GM15510 (cell line): ENCODE measurements around the gene ARL4D.

Experiments
- POLR2A ChIP-seq: IDR thresholded peaks from 3 replicates; pipeline ENCODE4 v1.6.1; 2011; ENCODE audit warnings: borderline replicate concordance; ENCODE audit not compliant: insufficient read length; ENCODE audit errors: extremely low read depth

Gene ARL4D

DNA sequence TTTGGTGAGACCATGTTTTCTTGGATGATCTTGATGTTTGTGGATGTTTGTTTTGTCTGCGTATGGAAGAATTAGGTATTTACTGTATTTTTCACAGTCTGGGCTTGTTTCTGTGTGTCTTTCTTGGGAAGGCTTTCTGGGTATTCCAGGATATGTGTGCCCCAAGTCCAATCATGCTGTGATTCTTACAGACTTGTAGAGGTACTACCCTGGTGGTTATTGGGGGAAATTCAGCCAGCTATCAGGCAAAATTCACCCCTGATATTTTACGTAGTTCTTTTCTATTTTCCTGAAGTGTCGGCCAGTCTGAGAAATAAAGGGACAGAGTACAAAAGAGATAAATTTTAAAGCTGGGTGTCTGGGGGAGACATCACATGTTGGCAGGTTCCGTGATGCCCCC, 33.4 kb upstream of the ARL4D start:
- TF ChIP-seq POLR2A, result no peak

DNA sequence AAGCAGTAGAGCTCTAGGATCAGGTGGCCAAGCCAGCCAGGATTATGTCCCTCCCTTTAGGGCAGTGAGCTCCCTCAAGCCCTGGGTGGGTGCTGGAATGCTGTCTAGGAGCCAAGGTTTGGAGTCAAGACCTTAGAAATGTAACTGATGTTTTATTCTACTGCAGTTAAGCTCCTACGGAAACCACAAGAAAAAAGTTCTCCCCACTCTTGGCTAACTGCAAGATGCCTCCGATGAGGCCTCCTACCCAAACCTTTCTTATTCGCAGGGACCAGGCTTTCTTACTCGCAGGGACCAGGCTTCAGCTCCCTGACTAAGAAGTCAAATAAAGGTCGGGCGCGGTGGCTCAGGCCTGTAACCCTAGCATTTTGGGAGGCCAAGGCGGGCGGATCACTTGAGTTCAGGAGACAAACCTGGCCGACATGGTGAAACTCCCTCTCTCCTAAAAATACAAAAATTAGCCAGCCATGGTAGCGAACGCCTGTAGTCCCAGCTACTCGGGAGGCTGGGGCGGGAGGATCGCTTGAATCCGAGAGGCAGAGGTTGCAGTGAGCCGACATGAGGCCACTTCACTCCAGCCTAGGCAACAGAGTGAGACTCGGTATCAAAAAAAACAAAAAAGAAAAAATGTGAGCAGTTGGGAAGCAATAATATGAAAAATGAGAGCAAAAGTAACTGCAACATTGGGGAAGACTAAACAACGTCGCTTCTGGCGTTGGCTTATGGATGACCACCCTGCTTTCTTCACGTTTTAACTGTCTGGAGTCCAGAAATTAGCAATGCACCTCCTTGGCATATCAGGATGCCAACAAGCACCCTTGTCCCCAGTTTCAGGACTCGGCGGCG, 31.7 kb upstream of the ARL4D start:
- TF ChIP-seq POLR2A, result no peak

DNA sequence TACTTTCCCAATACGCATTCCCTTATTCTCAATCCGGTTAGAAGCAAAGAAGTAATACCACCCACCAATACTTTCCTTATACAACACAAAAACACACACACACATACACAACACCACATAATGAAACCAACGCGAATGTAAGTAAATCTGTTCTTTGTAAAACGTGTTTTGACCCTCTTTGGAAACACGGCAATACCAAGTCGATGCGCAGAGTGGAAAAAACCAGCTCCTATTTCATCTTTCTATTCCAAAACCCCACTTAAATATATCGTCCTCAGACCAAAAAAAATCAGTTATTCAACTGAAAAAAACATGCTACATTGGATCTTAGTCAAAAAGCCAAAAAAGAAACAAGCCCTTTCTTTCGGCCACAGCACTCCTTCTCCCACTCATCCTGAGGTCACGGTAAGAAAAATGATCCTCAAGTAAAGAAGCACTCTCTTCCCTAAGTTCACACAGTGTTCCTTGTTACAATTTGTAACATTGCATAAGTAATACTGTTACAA, 31.0 kb upstream of the ARL4D start:
- TF ChIP-seq POLR2A, result peak; percentile 99

DNA sequence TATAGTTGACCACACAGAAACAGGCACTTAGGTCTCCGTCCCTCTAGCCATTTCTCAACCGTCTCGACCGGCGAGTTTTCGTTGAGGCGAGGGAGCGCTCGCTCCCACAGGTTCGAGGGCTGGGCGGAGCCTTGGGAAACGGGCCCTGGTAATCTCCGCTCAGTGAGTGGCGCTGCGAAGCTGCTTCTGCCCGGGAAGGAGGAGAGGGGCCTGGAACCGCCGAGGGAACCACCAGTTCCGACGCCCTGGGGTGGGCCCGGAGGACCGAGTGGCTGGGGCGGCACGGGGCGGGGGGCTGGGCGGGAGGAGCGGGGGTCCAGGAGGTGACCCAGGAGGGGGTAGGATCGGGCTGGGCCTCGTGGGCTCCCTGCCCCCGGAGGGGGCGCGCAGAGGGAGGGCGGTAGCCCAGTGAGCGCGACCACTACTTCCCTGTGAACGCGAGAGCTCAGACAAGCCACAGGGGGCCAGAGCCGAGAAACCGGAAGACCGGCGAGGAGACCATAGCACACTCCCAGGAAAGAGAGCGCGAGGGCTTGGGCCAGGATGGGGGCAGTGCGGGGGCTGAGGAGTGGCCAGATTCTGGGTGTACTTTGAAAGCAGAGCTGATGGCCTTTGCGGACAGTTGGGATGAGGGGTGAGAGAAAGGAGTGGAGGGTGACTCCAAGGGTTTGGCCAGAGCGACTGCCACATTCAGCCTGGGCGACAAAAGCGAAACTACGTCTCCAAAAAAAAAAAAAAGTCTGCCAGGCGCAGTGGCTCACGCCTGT, 29.9 kb upstream of the ARL4D start:
- TF ChIP-seq POLR2A, result peak; percentile 49

DNA sequence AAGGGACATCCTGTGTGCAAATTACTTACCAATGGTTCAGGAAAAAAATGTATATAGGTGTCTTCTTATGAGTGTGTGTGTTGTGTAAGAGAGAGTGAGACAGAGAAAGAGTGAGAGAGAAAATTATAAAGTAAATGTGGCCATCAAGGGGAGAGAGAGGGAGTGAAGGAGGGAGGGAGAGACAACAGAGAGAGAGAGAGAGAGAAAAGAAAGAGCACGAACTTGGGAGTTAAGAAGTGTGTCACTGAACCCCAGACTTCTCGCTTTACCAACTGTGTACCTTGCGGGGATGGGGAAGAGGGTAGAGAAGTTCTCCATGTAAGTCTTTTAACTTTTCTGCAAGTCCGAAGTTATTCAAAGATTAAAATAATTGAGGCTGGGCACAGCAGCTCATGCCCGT, 28.8 kb upstream of the ARL4D start:
- no peak for TF ChIP-seq POLR2A

DNA sequence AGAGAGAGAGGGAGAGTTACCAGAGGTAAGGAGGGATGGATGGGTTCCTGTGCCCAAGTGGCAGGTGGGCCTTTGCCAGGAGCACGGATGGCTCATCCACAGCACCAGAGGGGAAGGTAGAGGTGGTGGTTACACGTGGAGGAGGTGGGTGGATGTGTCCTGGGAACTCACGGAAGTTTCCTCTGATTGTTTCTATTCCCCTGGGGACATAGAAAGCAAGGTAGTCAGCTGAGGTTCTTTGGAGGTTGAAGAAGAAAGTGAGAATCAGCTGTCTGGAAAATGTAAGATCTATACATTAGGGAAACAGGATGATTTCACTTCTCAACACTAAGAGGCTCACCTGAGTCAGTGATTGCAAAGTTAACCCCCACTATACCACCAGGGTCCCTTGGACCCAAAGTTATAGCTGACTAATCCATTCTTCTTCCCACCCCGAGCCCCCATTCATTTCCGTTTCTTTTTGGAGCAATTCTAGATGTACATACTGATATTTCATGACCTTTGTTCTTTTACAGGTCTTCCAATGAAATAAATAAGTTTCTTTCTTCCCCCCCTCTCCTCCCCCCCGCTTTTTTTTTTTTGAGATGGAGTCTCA, 27.5 kb upstream of the ARL4D start:
- no peak for TF ChIP-seq POLR2A

DNA sequence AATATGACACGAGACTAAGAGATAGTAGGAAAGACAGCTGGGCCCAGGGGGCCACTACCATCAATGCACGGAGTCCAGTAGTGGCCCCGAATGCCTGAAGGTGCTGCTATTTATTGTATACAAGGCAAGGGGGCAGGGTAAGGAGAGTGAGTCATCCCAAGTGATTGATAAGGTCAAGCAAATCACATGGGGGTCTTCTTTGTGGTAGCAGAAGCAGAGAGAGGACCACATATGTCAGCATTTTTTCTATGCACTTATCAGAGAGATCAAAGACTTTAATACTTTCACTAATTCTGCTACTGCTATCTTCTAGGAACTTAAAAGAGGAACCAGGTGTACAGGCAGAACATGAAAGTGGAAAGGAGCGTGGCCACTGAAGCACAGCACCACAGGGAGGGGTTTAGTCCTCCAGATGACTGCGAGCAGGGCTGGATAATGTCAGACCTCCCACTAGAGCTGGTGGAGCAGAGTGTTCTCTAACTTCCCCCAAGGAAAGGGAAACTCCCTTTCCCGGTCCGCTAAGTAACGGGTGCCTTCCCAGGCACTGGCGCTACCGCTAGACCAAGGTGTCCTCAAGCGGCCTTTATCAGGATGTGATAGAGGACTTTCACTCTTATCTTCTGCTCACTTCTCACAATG, 26.4 kb upstream of the ARL4D start:
- TF ChIP-seq POLR2A, result no peak

DNA sequence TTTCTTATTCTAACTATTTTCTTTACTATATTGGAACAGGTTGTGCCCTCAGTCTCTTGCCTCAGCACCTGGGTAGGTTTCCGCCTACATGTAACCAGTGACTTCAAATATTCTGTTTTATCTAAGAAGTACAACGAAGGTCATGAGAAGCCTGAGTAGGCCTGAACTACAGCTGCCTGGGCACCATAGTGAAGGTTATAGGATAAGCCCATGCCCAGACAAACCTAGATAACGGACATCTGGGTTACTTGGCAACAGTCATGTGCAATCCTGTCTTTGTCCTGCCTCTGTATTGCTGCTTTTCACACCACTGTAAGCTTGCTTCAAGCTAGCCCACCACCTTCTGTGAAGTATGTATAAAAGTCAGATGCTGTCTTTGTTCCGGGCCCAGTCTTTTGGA, 25.4 kb upstream of the ARL4D start:
- TF ChIP-seq POLR2A, result no peak

DNA sequence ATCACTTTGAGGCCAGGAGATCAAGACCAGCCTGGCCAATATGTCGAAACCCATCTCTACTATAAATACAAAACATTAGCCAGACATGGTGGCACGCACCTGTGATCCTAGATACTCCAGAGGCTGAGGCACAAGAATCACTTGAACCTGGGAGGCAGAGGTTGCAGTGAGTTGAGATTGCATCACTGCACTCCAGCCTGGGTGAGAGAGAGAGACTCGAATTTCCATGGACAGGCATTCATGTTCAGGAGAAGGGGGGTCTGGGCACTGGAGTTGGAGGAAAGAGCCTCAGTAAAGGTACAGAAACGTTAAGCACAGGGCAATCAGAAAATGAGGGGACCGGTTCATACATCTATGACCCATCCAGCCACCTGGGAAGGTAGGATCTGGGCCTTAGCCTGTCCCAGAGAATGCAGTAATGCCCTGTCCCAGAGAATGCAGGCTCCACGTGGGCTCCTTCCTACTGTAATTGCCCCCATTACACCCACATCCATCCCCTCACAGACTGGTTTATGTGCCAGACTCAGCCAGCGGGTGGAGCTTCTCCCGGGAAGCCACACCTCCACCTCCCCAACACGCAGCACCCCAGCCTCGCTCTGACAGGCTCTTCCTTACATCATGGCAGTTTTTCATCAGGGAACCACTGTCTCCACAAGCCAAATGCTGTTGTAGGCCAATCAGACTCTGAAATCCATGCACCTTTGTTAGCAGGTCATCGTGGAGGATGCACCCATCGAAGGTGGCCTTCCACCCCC, 21.6 kb upstream of the ARL4D start:
- no peak for TF ChIP-seq POLR2A

DNA sequence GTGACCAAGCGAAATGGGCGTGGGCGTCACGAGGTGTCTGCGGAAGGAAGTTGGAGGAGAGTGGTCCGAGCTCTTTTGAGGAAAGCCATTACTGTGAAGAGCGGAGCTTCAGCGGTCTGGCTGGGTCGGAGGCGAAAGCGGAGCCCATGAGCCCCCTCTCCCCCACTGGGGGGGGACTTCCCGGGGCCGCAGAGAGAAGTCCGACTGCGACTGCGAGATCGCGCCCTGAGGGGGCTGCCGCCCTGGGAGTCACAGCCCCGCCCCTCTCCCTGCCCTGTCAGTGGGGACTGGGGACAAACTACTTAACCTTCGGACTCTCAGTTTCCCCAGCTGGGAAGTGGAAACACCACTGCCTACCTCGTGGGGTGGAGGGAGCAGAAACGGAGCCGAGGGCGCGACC, 20.0 kb upstream of the ARL4D start:
- TF ChIP-seq POLR2A, result no peak

DNA sequence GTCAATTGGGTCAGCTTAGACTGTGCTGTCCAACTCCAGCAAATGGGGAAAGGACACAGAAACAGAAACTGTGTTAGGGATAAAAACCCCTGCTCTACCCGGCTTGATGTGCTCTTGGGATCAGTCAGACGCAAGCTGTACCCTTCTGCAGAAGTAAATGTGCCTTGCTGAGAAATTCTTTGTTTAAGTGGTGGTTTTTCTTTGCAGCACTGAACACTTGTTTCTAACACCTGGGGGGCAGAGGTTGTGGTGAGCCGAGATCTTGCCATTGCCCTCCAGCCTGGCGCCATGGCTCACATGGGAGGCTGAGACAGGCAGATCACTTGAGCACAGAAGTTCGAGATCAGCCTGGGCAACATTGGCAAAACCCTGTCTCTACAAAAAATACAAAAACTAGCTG, 18.5 kb upstream of the ARL4D start:
- TF ChIP-seq POLR2A, result no peak

DNA sequence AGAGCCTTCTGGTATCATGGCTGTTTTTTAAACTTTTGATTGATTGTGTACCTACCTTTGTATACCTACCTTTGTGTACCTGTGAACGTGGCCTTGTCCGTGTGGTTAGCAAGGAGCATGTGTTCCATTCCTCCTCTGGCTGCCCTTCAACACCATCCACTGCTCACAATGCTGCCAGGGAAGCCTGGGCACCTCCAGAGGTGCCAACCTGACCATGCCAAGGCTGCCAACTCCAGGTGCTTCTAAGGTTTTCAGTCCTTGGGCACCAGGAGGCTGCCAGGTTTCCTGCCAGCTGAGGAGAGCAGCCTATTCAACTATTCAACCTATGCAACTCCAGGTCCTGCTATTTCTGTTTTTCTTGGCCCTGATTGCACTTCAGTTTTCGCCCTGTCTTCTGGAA, 17.6 kb upstream of the ARL4D start:
- TF ChIP-seq POLR2A, result no peak

DNA sequence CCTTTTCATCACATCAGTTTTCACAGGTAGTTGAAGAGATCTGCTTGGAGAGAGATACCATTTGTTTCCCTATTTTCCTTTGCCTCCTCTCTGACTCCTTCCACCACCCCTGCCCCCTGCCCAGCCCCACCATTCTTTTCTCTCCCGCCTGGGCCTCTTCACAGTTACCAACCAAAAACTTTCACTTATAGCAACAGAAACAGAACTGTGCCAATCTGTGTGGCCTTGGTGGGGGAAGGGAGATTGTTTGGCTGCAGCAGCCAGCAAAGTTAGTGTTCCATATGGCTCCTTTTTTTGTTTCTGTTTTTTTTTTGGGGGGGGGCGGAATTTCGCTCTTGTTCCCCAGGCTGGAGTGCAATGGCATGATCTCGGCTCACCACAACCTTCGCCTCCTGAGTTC, 17.2 kb upstream of the ARL4D start:
- no peak for TF ChIP-seq POLR2A

DNA sequence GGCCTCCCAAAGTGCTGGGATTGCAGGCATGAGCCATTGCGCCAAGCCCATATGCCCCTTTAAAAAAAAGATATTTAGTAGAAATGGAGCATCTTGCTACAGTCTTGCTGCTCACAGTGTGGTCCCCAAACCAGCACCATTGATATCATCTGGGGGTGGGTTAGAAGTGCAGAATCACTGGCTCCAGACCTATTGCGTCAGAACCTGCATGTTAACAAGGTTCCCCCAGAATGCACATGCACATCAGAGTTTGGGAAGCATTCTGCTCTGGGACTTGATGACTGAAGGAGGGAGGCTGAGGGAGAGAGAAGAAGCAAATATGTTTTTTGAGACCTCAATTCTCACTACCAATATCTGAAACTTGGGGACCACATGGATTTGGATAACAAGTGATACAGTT, 16.0 kb upstream of the ARL4D start:
- TF ChIP-seq POLR2A, result no peak

DNA sequence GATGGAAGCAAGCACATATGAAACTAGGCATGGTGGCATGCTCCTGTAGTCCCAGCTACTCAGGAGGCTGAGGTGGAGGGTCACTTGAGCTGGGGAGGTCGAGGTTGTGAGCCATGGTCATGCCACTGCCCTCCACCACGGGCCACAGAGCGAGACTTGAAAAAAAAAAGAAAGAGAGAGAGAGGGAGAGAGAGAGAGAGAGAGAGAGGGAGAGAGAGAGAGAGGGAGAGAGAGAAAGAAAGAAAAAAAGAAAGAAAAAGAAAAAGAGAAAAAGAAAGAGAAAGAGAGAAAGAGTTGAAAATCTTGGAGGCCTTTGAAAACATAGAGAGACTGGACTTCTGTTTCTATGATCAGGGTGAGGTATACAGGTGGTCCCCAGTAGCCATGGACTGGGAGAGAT, 15.4 kb upstream of the ARL4D start:
- TF ChIP-seq POLR2A, result no peak

DNA sequence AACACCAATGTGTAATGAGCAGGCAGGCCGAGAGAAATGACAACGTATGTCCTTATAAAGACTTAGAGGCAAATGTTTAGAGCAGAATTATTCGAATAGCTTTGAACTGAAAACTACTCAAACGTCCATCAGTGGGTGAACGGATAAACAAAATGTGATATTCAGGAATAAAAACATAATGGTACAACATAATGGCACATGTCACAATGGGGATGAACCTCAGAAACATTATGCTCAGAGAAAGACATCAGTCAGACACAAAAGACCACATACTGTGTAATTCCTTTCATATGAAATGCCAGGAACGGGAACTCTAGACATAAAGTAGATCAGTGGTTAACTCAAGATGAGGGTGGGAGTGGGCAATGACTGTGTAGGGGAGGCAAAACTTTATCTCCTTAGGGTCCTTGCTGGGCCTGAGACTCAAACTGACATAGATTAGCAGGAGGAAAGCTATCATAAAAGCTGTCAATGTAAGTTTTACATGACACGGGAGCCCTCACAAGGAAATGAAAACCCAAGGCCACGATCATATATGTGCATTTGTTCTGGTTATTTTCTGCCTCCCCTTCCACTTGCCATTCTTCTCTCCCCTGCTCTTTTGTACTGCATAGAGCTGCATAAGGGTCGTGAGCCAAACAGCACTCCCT, 14.8 kb upstream of the ARL4D start:
- TF ChIP-seq POLR2A, result no peak
